Raji (cell line): Measurements from ENCODE around the gene CCDC88B.
A peak's percentile ranks its signal among the peaks of the same experiment; 100 is the strongest.

ENCODE experiments used
- POLR2A ChIP-seq: IDR thresholded peaks from 2 replicates; pipeline ENCODE4 v1.6.1; 2011; ENCODE audit warnings: low read depth, low read length, control low read depth; ENCODE audit not compliant: insufficient read depth

The CCDC88B gene

GRCh38 chr11:64357904-64358535 lies 18.0 kb downstream of the CCDC88B start:
- no peak for TF ChIP-seq POLR2A

GRCh38 chr11:64358536-64358906 lies 18.5 kb downstream of the CCDC88B start:
- TF ChIP-seq POLR2A = no peak

GRCh38 chr11:64358907-64359711 lies 19.1 kb downstream of the CCDC88B start, which contains the start of gene RPS6KA4:
Gene RPS6KA4 (plus strand): TSS chr11:64359162. CDS start chr11:64359236, 74 bp downstream.
- peak; percentile 69 for TF ChIP-seq POLR2A

GRCh38 chr11:64359712-64360445 lies 19.9 kb downstream of the CCDC88B start:
- TF ChIP-seq POLR2A = no peak

- TF ChIP-seq POLR2A = no peak
Measured at GRCh38 chr11:64360448-64360921, 20.5 kb downstream of the CCDC88B start.

- no peak for TF ChIP-seq POLR2A
Measured at GRCh38 chr11:64361659-64362058, 21.7 kb downstream of the CCDC88B start.

GRCh38 chr11:64362339-64362738 lies 22.3 kb downstream of the CCDC88B start:
- no peak for TF ChIP-seq POLR2A

- TF ChIP-seq POLR2A = no peak
Measured at GRCh38 chr11:64364435-64364834, 24.4 kb downstream of the CCDC88B start.

GRCh38 chr11:64364911-64365310 lies 24.9 kb downstream of the CCDC88B start:
- no peak for TF ChIP-seq POLR2A

- TF ChIP-seq POLR2A = no peak
Measured at GRCh38 chr11:64366751-64367150, 26.7 kb downstream of the CCDC88B start.

GRCh38 chr11:64367931-64368672 lies 28.1 kb downstream of the CCDC88B start:
- TF ChIP-seq POLR2A = no peak

- TF ChIP-seq POLR2A = no peak
Measured at GRCh38 chr11:64368673-64369074, 28.7 kb downstream of the CCDC88B start.

GRCh38 chr11:64369440-64370421 lies 29.7 kb downstream of the CCDC88B start:
- no peak for TF ChIP-seq POLR2A

GRCh38 chr11:64371201-64371600 lies 31.2 kb downstream of the CCDC88B start:
- no peak for TF ChIP-seq POLR2A
